Memory B cell (primary cell): ENCODE data around the gene GPR183.

ENCODE experiments used
- ATAC-seq: fragments of 150-1000 bp; cut with Tn5 transposase; 2 replicates; pipeline ENCODE4 v1.10.0; 2021; ENCODE audit warnings: low read depth, mild to moderate bottlenecking, moderate library complexity
- DNase-seq, 2 donors: peaks; one replicate each; pipeline ENCODE4 v3.0.0; 2022; ENCODE audit warnings: low spot score in 2 of 2
- H3K27ac Mint-ChIP-seq: one replicate; pipeline ENCODE4 v1.8.0; 2022; ENCODE audit warnings: mild to moderate bottlenecking, moderate library complexity, mixed read lengths
- H3K27me3 Mint-ChIP-seq: one replicate; pipeline ENCODE4 v1.8.0; 2022; ENCODE audit warnings: mixed read lengths
- H3K36me3 Mint-ChIP-seq: one replicate; pipeline ENCODE4 v1.8.0; 2022; ENCODE audit warnings: mild to moderate bottlenecking, mixed read lengths
- H3K4me1 Mint-ChIP-seq: one replicate; pipeline ENCODE4 v1.8.0; 2022; ENCODE audit warnings: mixed read lengths
- H3K4me3 Mint-ChIP-seq: one replicate; pipeline ENCODE4 v1.8.0; 2022; ENCODE audit warnings: mild to moderate bottlenecking, moderate library complexity, mixed read lengths
- H3K9me3 Mint-ChIP-seq: one replicate; pipeline ENCODE4 v1.8.0; 2022; ENCODE audit warnings: mixed read lengths

Gene GPR183

DNA sequence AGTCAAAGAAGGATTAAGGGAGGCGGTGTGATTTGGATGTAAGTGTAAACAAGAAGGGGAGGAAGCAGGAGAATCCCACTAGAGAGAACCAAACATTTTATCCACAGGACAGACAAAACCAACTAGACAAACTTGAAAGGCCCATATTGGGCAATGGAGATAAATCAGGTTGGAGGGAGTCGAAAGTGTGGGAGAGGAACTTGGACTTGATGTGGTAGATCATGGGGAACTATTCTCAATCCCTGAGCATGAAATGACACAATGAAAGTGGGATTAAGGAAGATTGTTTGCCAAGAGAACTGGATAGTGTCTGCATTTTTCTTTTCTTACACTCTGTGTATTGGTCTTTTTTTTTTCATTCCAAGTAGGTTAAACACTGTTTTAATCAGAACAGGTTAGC is 17.9 kb downstream of the GPR183 start:
- H3K36me3 Mint-ChIP-seq: peaks cover 27% of the 10 kb centered on the region
- peak overlapping the region; percentile 30 for H3K4me3 Mint-ChIP-seq
- peaks cover 64% of the 10 kb centered on the region for H3K4me1 Mint-ChIP-seq
- peak overlapping the region; percentile 99 for H3K27ac Mint-ChIP-seq
- H3K9me3 Mint-ChIP-seq: no peaks in the 10 kb centered on the region
- ATAC-seq (no peak), DNase-seq (no peak)
- H3K27me3 Mint-ChIP-seq: no peaks in the 10 kb centered on the region

DNA sequence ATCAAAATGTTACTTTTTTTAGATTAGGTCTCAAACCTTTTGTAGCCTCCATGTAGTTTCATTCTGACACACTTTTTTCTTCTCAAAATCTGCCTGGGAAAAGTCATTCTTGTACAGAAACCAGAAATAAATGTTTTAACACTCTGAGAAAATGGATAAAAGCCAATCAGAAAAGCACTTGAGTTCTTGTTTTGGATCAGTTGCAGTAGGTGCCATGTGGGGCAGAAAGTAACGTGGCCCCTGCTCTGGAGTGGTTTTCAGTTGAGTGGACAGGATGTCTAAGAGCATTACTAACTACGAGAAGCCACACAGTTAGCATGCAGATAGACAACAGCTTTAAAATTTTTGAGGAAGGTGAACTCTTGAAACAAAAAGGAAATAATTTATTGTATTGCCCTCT is 19.1 kb downstream of the GPR183 start:
- H3K4me1 Mint-ChIP-seq: peaks cover 58% of the 10 kb centered on the region
- H3K27ac Mint-ChIP-seq: peak overlapping the region; percentile 99
- no peak for DNase-seq
- peak; percentile 79 for ATAC-seq
- peaks cover 19% of the 10 kb centered on the region for H3K36me3 Mint-ChIP-seq
- no peaks in the 10 kb centered on the region for H3K27me3 Mint-ChIP-seq
- no peaks in the 10 kb centered on the region for H3K9me3 Mint-ChIP-seq
- peak overlapping the region; percentile 32 for H3K4me3 Mint-ChIP-seq

DNA sequence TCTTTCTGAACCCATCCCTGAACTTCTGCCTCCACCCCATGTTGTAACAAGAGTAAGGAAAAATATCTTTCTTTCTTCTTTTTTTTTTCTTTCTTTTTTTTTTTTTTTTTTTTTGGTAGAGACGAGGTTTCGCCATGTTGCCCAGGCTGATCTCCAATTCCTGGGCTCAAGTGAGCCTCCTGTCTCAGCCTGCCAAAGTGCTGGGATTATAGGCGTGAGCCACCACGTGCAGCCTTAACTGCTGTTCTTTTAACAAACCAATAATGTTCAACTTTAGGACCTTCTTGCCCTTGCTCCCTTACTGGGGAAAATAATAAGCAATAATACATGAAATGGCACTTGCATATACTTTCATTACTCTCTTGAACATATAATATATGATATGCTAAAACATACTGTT is 19.6 kb downstream of the GPR183 start:
- Mint-ChIP-seq H3K4me1 (peaks cover 58% of the 10 kb centered on the region), H3K27me3 (no peaks in the 10 kb centered on the region), H3K9me3 (no peaks in the 10 kb centered on the region), H3K36me3 (peaks cover 16% of the 10 kb centered on the region), H3K4me3 (no peak overlapping the region), H3K27ac (peak overlapping the region; percentile 99)
- ATAC-seq (no peak), DNase-seq (no peak)

DNA sequence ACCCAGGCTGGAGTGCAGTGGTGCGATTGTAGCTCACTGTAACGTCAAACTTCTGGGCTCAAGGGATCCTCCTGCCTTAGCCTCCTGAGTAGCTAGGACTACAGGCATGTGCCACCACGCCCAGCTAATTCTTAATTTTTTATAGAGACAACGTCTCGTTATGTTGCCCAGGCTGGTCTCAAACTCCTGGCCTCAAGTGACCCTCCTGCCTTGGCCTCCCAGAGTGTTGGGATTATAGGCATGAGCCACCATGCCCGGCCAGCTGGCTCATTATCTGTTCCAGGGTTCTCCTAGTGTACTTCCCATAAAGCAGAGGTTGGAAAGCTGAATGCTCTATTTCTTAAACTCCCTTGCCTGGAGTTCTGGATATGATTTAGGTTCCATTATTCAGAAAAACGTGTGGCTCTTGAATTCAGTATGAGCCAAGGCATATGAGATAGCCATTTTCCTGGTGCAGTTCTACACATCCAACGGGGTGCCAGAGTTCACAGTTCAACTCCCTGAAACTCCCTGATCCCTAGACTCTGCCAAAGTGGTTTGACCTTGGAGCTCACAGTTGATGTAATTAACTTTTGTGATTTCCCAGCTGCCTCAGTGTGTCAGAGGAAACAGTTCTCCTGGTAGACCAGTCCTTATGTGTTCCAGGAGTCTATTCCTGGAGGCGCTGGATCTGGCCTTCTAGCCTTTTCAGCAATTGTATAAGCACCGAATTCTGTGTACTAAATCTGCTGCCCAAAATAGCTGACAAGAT is 21.6 kb downstream of the GPR183 start:
- no peaks in the 10 kb centered on the region for H3K9me3 Mint-ChIP-seq
- H3K27me3 Mint-ChIP-seq: no peaks in the 10 kb centered on the region
- H3K4me1 Mint-ChIP-seq: peaks cover 59% of the 10 kb centered on the region
- peaks cover 14% of the 10 kb centered on the region for H3K36me3 Mint-ChIP-seq
- peak overlapping the region; percentile 99 for H3K27ac Mint-ChIP-seq
- ATAC-seq (no peak), DNase-seq (no peak)
- H3K4me3 Mint-ChIP-seq: no peak overlapping the region

DNA sequence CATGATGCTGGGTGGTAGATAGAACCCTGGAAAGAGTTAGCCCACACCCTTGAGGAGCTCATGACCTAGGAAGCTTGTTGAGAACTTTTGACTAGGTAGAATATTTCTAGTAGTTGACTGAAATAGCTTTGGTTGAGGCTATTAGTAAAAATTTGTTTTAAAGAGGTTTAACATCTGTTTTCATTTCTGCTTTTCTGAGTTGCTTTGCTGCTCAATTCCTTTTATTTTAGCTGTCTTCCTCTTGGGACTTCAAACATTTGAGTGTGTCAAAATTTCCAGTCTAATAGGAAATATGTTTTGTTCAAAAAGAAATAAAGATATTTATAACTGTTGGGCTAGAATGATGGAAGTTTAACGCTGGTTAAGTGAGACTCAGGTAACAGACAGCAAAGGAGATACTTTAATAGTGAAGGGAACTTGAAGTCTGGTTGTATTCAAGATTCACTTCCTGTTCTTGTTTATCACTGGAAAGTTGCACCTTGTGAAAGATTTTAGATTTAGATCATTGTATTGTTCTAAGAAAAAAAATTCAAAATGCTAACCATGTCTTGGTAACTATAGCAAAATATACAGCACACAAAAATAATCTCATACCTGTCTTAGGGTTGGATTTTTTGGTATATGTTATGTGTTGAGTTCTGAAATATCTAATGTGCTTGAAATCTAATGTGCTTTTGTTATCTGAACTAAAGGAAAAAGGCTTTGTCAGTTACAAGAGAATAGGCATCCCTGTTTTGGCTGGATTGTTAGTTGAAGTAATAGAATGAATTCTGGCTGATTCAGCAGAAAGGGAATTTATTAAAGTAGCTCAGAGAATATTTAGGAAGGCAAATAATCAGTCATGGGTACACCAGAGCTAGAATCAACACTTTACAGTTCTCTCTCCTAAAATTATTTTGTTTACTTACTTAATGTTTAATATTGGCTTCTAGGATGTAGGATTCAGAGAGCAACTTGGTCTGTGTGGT is 24.7 kb downstream of the GPR183 start:
- H3K4me3 Mint-ChIP-seq: peak overlapping the region; percentile 68
- DNase-seq: no peak
- peak overlapping the region; percentile 99 for H3K27ac Mint-ChIP-seq
- no peaks in the 10 kb centered on the region for H3K27me3 Mint-ChIP-seq
- H3K36me3 Mint-ChIP-seq: peaks cover 20% of the 10 kb centered on the region
- no peaks in the 10 kb centered on the region for H3K9me3 Mint-ChIP-seq
- ATAC-seq: peak; percentile 65
- peaks cover 61% of the 10 kb centered on the region for H3K4me1 Mint-ChIP-seq

DNA sequence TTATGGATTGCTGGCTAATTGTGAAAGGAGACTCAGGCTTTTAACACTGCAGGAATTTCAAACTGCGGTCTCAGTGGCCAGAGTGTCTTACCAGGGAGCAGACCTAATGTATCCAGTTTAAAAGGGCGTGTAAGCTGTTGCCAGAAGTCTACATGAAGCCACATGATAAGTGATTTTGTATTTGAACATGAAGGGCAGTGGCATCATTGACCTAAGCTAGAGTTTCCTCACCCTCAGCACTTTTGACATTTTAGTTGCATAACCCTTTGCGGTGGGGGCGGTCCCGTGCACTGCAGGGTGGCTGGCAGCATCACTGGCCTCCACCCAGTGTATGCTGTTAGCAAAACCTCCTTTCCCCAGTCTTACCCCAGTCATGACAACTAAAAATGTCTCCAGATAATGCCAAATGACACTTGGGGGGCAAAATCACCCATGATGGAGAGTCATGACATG is 25.4 kb downstream of the GPR183 start:
- ATAC-seq: peak; percentile 79
- H3K4me3 Mint-ChIP-seq: peak overlapping the region; percentile 68
- H3K9me3 Mint-ChIP-seq: no peaks in the 10 kb centered on the region

DNA sequence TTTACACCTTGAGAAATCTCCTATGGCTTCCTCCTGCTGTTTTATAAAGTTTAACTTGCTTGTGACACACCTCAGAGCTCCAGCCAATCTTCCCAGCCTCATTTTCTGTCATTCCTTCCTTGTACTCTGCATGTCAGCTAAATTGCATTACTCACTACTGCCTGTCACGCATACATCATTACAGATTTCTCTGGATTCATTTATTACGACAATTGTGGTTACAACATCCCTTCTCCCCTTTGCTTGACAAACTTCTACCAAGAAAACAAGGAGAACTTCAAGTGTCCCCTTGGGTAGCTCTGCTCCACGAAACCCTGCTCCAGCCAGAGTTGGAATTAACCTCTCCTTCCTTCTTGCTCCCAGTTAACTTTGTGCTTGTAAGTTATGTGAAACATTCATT is 27.0 kb downstream of the GPR183 start:
- peak overlapping the region; percentile 99 for H3K27ac Mint-ChIP-seq
- H3K27me3 Mint-ChIP-seq: no peaks in the 10 kb centered on the region
- peaks cover 18% of the 10 kb centered on the region for H3K36me3 Mint-ChIP-seq
- ATAC-seq (no peak), DNase-seq (no peak)
- peaks cover 49% of the 10 kb centered on the region for H3K4me1 Mint-ChIP-seq
- no peak overlapping the region for H3K4me3 Mint-ChIP-seq
- H3K9me3 Mint-ChIP-seq: no peaks in the 10 kb centered on the region

More for the DNA sequence above, 25.4 kb downstream of the GPR183 start:
- peak; percentile 57 to 58 for DNase-seq
- H3K4me1 Mint-ChIP-seq: peaks cover 56% of the 10 kb centered on the region
- H3K27ac Mint-ChIP-seq: peak overlapping the region; percentile 99
- no peaks in the 10 kb centered on the region for H3K27me3 Mint-ChIP-seq
- H3K36me3 Mint-ChIP-seq: peaks cover 17% of the 10 kb centered on the region

DNA sequence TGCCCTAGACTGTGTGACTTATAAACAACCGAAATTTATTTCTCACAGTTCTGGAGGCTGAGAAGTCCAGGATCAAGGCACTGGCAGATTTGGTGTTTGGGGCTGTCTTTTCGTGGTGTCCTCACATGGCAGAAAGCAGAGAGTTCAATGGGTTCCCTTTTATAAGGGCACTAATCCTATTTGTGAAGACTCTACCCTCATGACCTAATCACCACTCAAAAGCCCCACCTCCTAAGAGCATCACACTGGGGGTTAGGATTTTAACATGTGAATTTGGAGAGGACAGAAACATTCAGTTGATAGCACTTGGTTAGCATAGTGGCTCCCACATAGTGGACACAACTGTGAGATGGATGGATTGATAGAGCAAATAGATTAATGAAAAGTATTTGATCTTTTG is 27.6 kb downstream of the GPR183 start:
- Mint-ChIP-seq H3K27me3 (no peaks in the 10 kb centered on the region), H3K27ac (peak overlapping the region; percentile 99), H3K4me3 (no peak overlapping the region), H3K36me3 (peaks cover 20% of the 10 kb centered on the region), H3K4me1 (peaks cover 52% of the 10 kb centered on the region), H3K9me3 (no peaks in the 10 kb centered on the region)
- ATAC-seq (no peak), DNase-seq (no peak)

DNA sequence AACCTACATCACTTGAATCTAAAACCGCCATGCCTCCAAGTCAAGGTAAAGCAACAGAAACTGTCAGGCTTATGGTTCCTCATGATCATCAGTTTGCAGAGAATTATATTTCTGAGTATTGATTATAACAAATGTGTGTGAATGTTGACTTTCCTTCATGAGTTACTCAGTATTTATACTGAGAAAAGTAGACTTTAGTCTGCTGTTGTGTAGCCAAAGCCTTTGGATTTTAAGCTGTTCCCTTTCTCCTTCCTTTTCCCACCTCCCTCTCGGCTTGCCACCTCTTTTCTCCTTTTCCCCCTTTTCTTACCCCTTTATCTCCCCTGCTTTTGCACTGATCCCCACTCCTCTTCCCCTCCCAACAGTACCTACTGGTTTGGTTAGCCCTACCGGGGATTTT is 28.4 kb downstream of the GPR183 start:
- H3K27me3 Mint-ChIP-seq: no peaks in the 10 kb centered on the region
- peak overlapping the region; percentile 99 for H3K27ac Mint-ChIP-seq
- DNase-seq (no peak), ATAC-seq (no peak)
- no peaks in the 10 kb centered on the region for H3K9me3 Mint-ChIP-seq
- no peak overlapping the region for H3K4me3 Mint-ChIP-seq
- peaks cover 52% of the 10 kb centered on the region for H3K4me1 Mint-ChIP-seq
- H3K36me3 Mint-ChIP-seq: peaks cover 20% of the 10 kb centered on the region

DNA sequence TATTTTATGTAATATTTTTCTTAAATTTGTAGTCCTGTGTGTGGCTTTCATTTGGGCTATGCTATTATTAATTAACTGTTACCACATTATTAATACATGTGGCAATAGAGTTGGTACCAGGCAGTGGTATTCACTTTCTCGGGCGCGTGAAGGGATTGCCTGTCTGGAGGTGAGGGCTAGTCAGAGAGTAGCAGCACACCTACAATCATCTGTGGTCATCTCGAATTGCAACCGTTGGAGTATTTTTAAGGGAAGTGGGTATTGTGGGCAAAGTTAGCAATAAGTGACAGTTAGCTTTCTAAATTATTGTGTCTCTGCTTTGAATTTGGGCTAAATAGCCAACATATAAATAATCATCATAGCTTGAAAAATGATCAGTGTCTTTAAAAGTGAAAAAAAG is 29.0 kb downstream of the GPR183 start:
- H3K27ac Mint-ChIP-seq: no peak overlapping the region
- peaks cover under 1% of the 10 kb centered on the region for H3K9me3 Mint-ChIP-seq
- DNase-seq (no peak), ATAC-seq (no peak)
- H3K4me3 Mint-ChIP-seq: no peak overlapping the region
- peaks cover 58% of the 10 kb centered on the region for H3K4me1 Mint-ChIP-seq
- H3K27me3 Mint-ChIP-seq: no peaks in the 10 kb centered on the region
- peaks cover 23% of the 10 kb centered on the region for H3K36me3 Mint-ChIP-seq

DNA sequence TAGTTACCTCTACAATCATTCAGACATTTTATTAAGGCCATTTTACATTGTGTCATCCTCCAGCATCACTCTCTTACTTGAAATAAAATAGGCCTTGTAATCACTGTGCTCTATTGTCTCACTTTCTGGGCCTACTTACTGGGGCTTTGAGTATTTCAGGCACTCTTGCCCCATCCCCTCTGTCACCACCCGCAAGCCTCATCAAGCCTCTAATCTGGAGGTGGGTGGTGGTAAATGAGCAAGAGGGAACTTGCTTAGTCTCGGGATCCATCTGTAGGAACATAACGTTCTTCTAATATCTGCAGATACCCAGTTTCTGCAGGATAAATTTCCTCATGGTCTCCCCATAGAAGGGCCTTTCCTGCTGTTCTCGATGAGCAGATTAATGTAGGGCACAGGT is 29.6 kb downstream of the GPR183 start:
- H3K9me3 Mint-ChIP-seq: peaks cover 3% of the 10 kb centered on the region
- no peak overlapping the region for H3K27ac Mint-ChIP-seq
- no peak overlapping the region for H3K4me3 Mint-ChIP-seq

DNA sequence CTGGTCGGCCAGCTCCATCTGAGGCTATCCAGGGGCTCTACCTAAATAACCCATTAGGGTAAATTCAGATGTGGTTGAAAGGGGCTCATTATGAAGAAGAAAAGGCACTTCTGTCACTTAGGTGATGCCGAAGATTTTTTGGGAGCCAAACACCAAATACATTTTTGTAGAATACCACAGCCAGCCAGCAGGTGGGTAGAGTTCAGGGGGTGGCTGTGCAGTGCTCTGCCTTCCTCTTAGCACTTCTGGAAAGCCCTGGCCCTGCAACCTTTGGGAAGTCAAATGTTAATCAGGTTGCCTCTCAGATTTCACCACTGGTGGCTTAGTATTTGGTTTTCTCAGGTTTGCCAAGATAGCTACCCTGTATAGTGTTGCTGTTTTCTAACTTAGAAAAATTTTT is 30.5 kb downstream of the GPR183 start:
- no peak for DNase-seq
- H3K27me3 Mint-ChIP-seq: no peaks in the 10 kb centered on the region
- no peak overlapping the region for H3K27ac Mint-ChIP-seq
- H3K9me3 Mint-ChIP-seq: peaks cover 3% of the 10 kb centered on the region
- H3K36me3 Mint-ChIP-seq: peaks cover 30% of the 10 kb centered on the region
- H3K4me1 Mint-ChIP-seq: peaks cover 54% of the 10 kb centered on the region
- ATAC-seq: no peak
- H3K4me3 Mint-ChIP-seq: no peak overlapping the region

More for the DNA sequence above, 29.6 kb downstream of the GPR183 start:
- Mint-ChIP-seq H3K27me3 (no peaks in the 10 kb centered on the region), H3K4me1 (peaks cover 55% of the 10 kb centered on the region), H3K36me3 (peaks cover 27% of the 10 kb centered on the region)
- DNase-seq: no peak
- ATAC-seq: no peak

DNA sequence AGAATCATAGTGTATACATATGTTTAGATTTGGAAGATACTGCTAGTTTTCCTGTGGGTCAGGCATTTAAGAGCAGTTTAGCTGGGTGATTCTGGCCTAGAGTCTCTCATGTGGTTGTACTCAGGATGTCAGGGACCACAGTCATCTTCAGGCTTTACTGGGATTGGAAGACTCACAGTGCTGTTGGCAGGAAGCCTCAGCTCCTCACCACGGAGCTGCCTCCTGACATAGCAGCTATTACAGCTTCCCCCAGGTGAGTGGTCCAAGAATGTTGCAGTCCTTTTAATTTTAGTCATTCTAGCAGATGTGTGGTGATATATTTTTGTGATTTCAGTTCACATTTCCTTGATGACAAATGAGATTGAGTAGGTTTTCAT is 32.1 kb downstream of the GPR183 start:
- no peak for ATAC-seq
- peak overlapping the region; percentile 43 for H3K27ac Mint-ChIP-seq
- no peak for DNase-seq
- H3K9me3 Mint-ChIP-seq: peaks cover 3% of the 10 kb centered on the region
- no peaks in the 10 kb centered on the region for H3K27me3 Mint-ChIP-seq
- H3K36me3 Mint-ChIP-seq: peaks cover 22% of the 10 kb centered on the region
- H3K4me3 Mint-ChIP-seq: no peak overlapping the region
- peaks cover 53% of the 10 kb centered on the region for H3K4me1 Mint-ChIP-seq

DNA sequence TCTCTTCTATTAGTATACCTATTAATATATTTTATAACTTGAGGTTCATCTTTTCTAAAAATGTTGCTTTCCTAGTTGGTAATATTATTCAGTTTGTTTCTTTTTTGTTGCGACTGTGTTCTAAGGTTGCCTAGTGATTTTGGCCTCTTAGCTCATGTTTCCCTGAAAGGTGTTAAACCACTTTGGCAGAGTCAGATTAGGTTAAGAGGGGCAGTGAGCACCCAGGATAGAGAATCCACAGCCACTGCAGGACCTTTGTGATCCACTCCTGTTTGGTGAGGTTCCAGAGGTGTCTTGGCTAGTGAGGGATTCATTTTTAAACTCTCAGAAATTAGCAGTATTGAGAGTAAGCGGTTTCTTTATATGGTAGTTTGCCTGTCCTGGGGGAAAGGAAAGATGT is 34.1 kb downstream of the GPR183 start:
- H3K4me3 Mint-ChIP-seq: no peak overlapping the region
- H3K9me3 Mint-ChIP-seq: peaks cover 3% of the 10 kb centered on the region
- no peaks in the 10 kb centered on the region for H3K27me3 Mint-ChIP-seq
- H3K27ac Mint-ChIP-seq: peak overlapping the region; percentile 96
- DNase-seq (no peak), ATAC-seq (no peak)
- H3K4me1 Mint-ChIP-seq: peaks cover 49% of the 10 kb centered on the region
- H3K36me3 Mint-ChIP-seq: peaks cover 22% of the 10 kb centered on the region
